Activated CD4-positive, alpha-beta T cell treated with anti-CD3 and anti-CD28 coated beads for 24 hours (primary cell): ENCODE results near the gene TCERG1L.
"Not testable (repeated sequence)": the region's sequence is repeated elsewhere in the genome, so short reads cannot be mapped to it uniquely, and the experiment has no call there.

ENCODE experiments used
- DNase-seq, 2 donors: peaks; one replicate each; pipeline ENCODE4 v3.0.0-alpha.2; 2020; ENCODE audit warnings: low read depth in 2 of 2

TCERG1L gene

DNA sequence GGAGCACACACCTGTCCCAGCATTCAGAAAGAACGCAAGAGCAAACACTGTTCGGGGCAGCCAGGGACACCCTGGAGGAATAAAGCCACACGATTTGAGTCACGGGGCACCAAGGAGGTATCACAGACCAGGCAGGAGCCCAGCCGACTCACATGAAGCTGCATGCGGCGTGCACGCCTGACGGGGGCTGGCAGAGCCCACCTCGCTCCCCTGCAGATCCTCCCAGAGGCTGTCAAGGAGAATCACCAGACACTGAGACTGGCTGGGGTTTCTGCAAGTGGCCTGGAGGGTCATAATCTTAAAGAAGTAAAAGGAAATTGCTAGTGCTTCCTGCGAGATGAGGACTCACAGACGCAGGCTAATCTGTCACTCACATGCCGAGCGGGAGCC, 61.6 kb downstream of the TCERG1L start:
- no peak for DNase-seq

DNA sequence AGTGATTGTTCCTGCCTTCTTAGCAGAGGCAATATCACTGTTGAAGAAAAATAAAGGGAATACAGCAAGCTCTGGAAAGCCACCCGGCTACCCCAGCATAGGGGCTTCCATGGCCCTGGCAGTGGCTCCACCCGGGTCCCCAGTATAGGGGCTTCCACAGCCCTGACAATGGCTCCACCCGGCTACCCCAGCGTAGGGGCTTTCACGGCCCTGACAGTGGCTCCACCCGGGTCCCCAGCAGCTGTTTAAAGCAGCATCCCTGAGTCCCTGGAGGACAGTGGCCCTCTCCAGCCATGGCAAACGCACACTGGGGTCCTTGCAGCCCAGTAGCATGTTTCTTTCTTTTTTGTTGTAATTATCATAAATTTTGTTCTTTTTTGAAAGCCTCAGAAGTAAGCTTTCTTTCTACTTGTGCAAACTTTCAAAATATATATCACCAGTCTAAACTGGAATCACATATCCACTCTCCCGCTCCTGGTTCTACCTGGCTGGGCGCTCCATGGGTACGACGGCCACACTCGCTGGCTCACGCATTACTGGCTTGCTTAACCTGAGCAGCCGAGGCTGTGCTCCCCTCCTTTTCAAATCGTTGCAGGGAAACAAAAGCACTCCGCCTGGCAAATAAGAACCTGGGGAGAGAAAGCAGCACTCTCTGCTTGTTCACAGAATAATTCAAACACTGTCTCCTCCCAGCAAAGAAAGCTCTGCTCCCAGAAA, 62.1 kb downstream of the TCERG1L start:
- DNase-seq, result no peak

DNA sequence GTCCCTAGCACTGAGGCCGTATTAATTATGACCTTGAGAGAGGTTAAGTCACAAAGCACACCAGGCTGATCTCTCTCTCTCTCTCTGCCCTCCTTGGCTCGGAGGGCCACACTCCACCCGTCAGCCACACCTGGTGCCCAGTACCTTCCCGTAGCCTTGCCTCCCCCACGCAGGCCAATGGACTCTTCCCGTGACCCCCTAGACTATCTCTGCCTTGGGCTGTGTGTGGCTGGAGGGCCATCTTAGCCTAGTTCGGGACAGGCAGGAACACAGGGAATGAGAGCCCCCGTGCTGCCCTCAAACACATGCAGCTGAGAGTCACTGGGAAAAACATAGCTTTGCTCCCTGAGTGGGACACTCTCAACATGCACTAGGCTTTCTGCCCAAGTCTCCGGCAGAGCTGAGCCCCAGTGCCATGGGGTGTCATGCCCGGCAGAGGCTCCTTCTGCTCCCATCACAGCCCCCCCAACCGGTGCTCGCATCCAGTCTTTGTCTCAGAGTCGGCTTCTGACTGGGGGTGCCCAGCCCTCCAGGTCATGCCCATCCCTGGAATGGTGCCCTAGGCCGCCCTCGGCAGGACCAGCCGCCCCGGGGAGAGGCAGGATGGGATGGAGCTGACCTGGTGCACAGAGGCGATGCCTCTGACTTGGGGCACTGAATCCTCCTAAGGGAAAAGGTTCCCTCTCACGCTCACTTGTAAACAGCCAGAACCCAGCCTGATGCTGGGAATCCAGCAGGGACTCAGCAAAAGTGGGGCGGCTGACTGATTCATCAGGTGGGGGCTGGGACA, 63.0 kb downstream of the TCERG1L start:
- no peak for DNase-seq

DNA sequence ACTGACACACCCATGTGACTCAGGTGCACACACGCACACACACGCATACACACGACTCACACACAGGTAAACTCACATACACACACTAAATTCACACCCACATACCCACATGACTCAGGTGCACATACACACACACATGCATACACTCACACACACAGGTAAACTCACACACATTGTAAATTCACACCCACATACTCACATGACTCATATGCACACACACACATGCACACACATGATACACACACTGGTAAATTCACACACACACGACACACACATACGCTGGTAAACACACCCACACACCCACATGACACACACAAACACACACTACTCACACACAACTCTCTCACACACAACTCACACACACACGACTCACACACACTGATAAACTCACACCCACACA, 63.6 kb downstream of the TCERG1L start:
- no peak for DNase-seq

DNA sequence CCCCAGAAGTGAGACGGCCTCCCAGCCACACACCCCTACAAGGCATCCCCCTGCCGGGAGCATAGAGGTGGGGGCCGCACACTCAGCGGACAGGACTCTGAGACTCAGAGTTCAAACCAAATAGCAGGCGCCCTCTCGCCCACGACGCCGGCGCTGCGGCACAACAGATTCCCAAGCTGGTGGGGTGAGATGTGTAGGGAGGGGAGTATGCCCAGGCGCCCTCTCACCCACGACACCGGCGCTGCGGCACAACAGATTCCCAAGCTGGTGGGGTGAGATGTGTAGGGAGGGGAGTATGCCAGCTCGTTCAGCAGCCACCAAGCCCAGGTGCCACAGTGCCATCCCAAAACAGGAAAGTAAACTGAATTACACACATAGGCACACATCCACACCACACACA, 64.7 kb downstream of the TCERG1L start:
- DNase-seq, result no peak

DNA sequence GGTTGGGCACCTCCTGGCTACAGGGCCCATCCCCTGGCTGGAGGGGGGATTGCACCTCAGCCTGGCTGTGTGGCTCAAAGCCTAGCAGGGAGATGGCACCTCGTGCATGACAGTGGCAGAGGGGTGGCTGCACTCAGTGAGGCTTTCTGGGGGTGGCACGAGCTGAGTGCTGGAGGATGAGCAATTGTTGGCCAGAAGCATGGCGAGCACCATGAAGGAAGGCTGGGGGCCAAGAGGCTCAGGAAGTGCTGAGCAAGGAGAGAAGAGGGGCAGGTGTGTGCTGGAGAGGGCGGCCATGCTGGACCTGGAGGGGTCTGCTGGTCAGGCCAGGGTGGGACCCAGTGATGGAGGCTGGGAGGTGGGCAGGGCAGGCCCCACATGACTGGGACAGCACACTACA, 65.4 kb downstream of the TCERG1L start:
- no peak for DNase-seq

DNA sequence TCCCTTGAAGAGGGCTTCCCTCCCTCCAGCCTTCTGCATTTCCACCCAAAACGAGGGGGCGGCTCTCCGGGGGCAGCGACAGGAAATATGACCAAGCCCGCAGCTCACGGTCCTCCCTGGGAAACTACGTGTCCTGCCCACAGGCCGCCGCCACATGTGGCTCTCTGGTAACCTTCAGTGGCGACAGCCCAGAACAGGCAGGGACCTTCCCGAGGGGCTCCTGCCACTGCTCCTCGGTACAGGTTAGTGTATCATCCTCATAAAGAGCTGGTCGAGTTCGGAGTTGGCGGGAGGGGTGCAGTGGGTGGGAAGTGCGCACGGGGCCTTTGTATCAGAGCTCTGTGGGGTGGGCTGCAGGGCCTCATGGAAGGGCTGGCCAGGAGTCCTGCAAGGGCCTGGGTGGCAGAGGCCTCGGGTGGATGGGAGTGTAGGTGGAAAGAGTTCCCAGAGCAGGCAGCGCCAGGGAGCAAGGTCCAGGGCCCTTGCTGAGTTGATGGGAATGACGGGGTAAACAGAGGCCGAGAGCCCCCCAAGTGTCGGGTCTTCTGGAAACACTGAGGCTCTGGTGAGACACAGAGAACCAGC, 66.0 kb downstream of the TCERG1L start:
- no peak for DNase-seq

DNA sequence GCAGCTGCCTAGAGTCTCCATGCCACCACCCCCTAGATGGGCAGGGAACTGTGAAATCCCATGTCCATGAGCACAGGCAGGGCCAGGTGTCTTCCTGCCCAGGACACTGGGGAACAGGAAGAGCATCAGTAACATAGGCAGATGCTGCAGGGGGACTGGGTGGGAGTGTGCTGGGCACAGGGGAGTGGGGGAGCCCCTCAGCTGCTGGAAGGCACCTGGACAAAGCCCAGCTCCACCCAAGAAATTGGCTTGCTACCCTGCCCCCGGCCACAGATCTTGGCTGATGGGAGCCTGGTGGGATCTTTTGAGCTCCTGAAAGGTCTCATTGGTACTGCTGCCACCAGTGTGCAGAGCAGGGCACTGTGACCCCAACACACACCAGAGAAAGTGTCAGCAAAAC, 66.7 kb downstream of the TCERG1L start:
- no peak for DNase-seq

DNA sequence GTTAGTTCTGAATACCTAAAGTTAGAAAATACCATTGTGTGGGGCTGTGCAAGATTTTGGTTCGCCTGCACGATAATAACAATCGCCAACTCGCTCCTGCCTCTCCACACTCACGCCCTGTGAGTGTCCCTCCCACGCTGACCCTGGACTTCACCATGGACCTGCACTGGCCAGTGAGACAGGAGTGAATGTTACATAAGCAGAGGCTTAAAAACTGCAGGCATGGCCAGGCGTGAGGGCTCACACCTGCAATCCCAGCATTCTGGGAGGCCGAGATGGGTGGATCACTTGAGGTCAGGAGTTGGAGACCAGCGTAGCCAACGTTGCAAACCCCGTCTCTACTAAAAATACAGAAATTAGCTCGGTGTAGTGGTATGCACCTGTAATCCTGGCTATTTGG, 68.4 kb downstream of the TCERG1L start:
- no peak for DNase-seq

DNA sequence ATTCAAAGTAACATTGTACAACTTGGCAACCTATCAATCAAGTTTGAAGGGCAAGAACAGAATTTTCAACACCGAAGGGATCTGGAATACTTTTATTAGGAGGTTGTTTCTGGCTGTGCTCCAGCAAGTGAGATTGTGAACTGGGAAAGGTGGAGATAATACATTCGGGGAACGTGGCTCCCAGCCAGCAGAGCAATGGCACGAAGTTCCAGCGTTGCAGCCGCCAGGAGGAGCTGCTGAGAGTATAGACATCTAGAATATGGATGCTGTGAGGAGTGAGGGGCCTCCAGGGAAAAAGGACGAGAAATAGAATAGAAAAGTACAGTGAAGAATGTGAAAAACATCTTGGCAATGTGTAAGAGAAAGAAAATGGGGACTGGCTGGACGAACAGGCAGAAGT, 69.5 kb downstream of the TCERG1L start:
- no peak for DNase-seq

DNA sequence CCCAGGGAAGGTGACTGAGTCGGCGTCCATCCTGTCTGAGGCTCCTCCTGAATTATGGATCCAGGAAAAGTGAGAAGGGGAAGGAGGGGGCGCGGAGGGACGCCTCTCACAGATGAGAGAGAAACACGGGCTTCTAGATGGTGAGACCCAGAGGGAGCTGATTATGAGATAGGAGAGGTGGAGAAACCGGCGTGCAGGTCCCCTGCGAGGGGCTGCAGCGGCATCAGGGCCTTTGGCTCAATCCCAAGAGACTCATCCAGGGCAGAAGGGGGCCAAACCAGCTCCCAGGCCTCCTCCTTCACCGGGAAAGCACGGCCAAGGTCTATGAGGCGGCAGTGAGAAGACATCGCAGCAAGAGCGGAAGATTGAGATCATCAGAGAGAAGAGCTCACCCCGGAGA, 70.8 kb downstream of the TCERG1L start:
- DNase-seq, result no peak

DNA sequence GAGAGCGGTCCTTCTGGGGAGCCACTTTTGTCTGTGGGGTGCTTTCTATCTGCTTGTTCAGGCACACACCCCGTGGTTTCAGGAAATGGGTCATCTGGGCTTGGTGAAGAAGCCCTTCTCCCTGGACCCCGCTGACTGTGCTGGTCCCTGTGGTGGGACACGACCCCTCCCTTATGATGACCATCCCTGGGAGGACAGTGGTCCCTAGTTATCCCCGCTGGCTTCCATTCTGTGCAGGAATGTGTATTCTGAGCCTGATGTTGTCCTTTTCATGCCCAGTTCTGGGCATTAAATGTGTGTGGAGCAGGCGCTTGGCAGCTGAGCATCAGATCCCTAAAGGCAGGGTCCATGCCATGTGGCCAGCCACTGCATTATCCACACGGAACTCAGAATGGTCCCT, 71.6 kb downstream of the TCERG1L start:
- DNase-seq, result no peak

DNA sequence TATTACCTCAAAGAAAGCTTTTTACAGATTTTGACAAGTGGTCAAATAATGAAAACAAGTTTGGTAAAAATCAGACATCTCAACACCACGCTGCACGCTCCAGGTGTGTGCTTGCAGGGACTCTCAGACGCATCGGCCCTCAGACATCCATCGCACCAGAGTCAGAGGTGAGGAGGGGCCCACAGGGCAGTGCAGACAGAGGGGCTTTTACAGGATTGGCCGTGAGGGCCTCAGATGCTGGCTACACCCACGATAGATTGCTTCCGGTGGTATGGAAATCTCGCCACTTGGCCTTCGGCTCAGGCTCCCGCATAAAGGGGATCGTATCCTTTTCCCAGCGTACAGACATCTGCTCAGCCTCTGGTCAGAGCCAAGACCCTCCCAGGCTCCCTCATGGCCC, 72.1 kb downstream of the TCERG1L start:
- no peak for DNase-seq

DNA sequence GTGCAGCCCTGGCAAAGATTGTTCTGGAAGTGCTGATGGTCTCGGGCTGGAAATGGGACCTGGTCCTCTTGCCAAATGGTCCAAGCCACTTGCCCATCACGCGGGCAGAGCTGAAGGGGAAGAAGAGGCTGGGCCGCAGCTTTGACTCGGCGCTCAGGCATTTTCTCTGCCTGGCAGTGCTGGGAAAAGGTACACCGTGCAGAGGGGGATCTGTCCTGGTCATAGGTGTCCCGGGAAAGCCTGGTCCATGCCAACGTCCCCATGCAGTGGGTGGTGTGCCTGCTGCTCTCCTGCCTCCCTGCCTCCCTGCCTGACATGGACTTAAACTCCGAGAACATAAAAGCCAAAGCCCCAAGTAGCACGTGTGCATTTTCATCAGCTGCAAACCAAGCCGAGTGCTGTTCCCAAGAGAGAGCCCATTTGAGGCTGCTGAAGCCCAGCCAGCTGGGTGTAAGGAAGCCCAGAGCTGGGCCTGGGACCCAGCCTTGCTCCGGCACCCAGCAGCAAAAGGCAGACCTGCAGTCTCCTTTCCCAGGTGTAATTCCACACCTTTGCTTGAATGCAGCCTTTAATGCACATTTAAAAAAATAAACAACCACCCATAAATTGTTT, 72.7 kb downstream of the TCERG1L start:
- no peak for DNase-seq

DNA sequence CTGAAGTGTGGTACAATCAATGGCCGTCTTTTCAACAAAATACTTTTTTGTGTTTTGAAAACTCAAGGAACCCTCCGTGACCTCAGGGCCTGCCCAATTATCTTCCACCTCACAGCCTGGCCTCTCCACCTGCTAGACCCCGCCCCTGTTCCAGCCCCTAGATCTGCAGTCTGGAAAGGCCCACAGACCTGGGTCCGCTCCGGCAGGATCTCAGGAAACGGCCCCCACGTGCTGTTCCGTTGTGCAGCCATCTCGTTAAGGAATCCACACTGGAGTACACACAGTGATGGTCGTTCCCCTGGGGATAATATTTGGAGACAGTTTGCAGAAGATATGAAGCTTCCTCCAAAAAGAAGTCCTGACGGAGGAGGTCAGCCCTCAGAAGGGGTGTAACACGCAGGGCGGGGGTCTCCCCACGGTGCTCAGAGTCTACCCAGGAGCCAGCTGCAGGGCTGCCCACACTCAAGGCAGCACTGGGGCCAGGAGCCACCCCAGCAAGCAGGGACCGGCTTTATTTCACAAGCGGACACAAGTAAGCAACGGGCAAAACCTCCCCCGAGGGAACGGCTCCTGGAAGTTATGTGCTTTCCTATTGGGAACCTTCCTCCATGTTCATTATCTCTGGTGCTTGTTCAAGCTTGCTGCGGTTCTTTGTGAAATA, 73.4 kb downstream of the TCERG1L start:
- no peak for DNase-seq

DNA sequence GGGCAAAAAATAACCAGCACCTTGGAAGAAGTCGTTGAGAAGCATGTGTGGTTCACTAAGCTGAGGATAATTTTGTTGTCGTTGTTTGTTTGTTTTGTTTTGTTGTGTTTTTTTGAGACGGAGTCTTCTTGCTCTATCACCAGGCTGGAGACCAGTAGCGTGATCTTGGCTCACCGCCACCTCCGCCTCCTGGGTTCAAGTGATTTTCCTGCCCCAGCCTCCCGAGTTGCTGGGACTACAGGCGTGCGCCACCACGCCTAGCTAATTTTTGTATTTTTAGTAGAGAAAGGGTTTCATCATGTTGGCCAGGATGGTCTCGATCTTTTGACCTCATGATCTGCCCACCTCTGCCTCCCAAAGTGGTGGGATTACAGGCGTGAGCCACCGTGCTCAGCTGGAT, 76.9 kb downstream of the TCERG1L start:
- DNase-seq, result not testable (repeated sequence)

DNA sequence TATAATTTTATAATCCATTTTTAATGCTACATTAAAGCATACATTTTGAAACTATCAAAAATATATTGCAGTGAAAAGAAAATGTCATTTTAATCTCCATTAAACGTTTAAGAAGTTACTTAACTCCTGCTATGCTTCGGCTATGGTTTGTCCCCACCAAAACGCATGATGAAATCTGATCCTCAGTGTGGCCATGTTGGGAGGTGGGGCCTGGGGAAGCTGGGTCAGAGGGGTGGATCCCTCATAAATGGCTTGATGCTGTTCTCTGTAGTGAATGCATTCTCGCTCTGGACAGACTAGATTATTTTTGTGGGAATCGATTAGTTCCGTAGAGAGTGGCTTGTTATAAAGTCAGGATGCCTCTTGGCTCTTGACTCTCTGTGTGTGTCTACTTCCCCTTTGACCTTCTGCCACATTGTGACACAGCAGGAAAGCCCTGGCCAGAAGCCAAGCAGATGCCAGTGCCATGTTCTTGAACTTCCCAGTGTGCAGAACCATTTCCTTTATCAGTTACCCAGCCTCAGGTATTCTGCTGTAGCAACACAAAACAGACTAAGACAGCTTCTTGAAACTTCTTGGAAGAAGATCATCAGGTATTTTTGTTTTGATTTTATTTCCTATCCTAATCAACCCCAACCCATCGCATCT, 77.8 kb downstream of the TCERG1L start:
- DNase-seq, result no peak

DNA sequence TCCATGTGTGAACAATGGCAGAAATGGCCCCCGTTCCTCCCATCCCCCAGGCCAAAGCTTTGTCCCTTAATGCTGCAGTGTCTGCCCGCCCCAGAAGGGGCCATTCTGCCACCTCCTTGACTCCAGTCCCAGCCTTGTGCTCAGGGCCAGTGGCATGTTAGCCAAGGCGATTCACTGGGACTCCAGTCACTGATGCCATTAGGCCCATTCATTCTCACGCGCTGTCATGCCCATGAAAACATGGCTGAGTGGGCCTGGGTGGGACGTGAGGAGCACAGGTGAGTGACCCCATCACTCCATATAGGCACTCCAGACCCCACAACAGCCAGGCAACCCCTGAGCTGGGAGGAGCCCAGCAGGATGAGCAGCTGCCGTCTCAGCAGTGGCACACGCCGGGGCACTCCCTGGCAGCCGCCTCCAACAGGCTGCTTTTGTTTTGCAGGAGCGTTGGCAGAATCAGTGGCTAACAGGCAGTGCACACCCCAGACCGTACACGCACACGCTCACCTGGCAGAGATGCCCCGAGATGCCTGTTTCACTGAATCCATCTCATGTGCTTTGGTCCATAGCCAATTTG, 79.5 kb downstream of the TCERG1L start:
- DNase-seq, result no peak

DNA sequence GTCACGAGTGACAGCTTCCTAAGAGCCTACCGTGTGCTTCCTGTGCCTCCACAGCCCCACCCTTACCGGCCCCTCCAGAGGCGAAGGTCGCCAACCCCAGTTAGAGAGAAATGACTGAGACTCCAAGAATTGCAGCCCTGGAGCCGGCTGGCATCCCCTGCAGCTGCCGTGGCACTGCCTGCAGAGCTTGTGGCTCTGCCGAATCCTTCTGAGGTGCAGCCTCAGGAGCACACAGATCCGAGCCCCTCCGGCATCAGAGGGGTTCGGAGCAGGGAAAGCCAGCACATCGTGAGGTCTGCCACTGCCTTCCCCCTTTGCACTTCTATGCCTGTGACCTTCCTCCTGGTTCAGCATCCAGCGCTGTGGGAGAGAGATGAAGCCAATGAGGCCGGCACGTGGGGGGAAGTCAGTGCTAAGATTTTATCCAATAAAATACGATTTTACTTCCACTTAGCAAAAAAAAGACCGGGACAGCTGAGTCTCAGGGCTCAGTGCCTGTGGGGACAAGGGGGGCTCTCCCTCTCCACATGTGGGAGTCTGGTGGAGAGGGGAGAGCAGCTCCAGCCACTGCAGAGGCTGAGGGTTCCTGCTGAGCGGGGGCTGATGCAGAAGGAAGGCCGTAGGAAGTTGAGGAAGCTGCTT, 80.1 kb downstream of the TCERG1L start:
- DNase-seq, result no peak

DNA sequence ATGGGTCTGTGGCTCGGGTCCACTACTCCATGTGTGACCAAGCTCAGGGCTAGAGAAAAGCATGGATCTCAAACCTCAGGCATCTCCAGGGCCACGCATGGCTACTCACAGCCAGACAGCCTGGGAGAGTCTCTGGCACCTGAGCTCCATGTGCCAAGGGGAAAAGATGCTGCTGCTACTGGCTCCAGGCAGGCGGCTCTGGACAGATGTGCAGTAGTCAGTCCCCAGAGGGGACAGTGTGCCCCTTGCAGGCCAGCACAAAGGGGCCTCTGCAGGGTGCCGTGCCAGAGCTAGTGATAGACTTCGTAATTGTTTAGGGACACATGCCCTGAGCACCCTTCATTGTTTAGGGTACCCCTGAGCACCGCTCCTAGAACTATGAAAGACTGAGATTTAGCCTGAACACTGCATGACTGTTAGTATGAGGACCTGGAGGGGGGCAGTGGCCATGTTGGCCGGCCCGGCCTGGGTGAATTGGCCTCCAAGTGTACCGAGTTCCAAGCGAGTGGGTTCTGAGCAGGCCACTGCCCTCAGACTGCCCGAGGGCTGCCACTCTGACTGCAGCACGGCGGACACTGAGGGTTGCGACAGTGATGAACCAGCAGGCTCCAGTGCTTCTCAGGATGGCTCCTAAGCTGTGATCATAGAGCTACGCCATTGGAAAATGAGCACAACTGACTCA, 80.7 kb downstream of the TCERG1L start:
- no peak for DNase-seq
